ENCODE measurements around the gene SALL4.
"Not testable (repeated sequence)": the region's sequence is repeated elsewhere in the genome, so short reads cannot be mapped to it uniquely, and the experiment has no call there.

SALL4 gene

DNA sequence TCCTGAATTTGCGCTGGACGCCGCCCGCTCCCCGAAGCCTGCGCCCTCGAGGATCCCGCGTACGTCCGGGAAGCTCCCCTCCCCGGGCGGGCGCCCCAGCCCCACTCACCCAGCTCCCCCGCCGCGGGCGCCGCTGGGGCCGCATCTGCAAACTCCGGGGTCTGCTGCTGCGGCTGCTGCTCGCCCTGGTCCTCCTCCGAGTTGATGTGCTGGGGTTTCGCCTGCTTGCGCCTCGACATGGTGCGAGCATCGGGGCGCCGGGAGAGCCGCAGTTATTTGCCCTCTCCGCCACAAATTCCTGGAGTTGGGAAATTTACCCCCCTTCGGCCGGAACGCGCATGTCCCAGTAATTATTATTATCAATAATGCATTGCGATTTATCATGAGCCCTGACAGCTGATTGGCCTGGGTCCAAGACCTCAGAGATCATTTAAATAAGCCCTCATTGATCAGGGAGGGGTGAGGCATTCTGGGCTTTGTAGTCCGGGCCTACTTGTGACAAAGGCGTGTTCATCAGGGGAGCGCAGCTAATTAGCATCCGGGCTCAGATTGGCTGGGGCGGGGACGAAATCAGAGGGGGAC is at the start of gene SALL4:
Gene SALL4, minus strand, starts transcription at position 352 of the 582 bp plus-strand sequence. Its CDS starts 113 bp downstream, at position 239.
- Histone ChIP-seq H3K9ac (ENCODE audit: low read depth, low read length) (peak within 1 kb of the TSS; percentile 98), H3K36me3 (ENCODE audit: insufficient read depth, low read length) (no peaks in the 10 kb centered on the region), H3K4me1 (ENCODE audit: insufficient read depth, low read length) (peaks cover 24% of the 10 kb centered on the region), H3K9me3 (ENCODE audit: control insufficient read depth, insufficient read depth, low read length) (no peaks in the 10 kb centered on the region)

DNA sequence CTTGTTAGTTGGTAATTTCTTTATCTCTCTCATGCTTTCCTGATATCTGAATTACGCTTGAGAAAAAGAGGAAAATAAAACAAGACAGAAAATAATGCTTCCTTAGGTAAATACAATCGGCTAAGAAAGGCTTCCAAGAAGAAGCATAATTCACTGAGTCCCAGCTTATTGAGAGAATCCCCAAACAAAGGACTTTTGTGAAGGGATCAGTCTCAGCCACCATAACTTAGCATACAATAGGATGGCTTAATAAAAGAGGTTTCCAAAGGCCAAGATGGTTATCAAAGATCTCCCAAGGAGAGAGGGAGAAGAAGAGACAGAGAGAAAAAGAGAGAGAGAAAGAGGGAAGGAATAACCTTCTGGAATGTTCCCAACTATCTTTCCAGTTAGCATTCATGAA is 46.0 kb upstream of the SALL4 start:
- Histone ChIP-seq H3K9ac (ENCODE audit: low read depth, low read length) (no peak overlapping the region), H3K9me3 (ENCODE audit: control insufficient read depth, insufficient read depth, low read length) (no peaks in the 10 kb centered on the region), H3K4me1 (ENCODE audit: insufficient read depth, low read length) (no peaks in the 10 kb centered on the region), H3K36me3 (ENCODE audit: insufficient read depth, low read length) (no peaks in the 10 kb centered on the region; the same call in 1 of the 2 replicates)

DNA sequence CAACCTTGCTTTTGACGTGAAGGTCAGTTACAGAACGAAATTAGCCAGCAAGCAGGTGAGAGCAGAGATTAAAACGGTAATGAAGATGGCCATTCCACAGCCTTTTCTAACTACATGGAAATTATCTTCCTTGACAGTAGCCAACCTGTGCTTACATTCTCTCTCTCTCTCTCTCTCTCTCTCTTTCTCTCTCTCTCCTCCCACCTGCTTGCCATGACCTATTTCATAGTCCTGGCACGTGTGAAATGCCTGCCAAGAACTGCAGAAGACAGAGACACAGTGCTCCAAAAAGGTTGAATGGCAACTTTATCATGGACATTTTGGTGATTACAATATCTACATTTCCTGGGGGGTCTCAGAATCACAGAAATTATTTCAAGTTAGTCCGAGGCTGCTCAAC is 38.5 kb upstream of the SALL4 start:
- Histone ChIP-seq H3K9ac (ENCODE audit: low read depth, low read length) (no peak overlapping the region), H3K4me1 (ENCODE audit: insufficient read depth, low read length) (peaks cover 12% of the 10 kb centered on the region; the same call in 1 of the 2 replicates), H3K9me3 (ENCODE audit: control insufficient read depth, insufficient read depth, low read length) (no peaks in the 10 kb centered on the region), H3K36me3 (ENCODE audit: insufficient read depth, low read length) (no peaks in the 10 kb centered on the region)

DNA sequence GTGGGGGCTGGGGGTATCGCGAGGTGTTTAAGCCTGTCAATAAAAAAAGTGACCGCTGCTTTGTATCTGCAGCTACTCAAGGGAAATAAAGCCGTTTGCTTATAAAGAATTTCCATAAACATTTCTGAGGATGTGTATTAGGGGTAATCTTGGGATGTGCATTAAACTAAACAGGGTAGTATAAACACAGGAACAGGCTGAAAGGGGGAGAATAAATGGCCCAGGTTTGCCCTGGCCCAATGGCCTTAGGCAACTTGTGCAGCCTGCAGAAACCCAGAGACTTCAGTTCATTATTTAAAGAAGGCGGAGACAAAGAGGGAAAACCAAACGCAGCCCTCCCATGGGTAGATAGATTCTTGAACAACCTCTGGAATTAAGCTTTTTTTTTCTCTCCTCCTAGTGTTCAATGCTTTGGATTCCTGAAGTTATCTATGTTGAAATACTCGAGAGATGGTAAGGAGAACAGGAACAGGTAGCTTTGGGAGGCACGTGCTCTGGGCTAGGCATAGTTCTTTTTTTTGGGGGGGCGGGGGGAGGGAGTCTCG is 35.6 kb upstream of the SALL4 start:
- peaks cover 12% of the 10 kb centered on the region; the same call in 1 of the 2 replicates for H3K4me1 ChIP-seq (ENCODE audit: insufficient read depth, low read length)
- H3K9me3 ChIP-seq (ENCODE audit: control insufficient read depth, insufficient read depth, low read length), result no peaks in the 10 kb centered on the region
- no peak overlapping the region for H3K9ac ChIP-seq (ENCODE audit: low read depth, low read length)
- no peaks in the 10 kb centered on the region for H3K36me3 ChIP-seq (ENCODE audit: insufficient read depth, low read length)

DNA sequence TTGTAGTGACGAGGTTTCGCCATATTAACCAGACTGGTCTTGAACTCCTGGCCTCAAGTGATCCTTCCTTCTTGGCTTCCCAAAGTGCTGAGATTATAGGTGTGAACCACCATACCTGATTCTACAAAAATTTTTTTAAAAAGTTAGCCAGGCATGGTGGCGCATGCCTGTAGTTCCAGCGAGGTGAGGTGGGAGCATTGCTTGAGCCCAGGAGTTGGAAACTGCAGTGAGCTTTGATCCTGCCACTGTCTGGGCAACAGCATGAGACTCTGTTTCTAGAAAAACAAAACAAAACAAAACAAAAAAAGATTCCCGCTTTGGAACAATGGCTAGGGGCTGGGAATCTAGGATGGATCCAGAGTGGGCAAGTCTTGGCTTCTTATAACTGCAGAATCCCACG is 35.1 kb upstream of the SALL4 start:
- no peaks in the 10 kb centered on the region for H3K9me3 ChIP-seq (ENCODE audit: control insufficient read depth, insufficient read depth, low read length)
- no peaks in the 10 kb centered on the region for H3K36me3 ChIP-seq (ENCODE audit: insufficient read depth, low read length)
- H3K9ac ChIP-seq (ENCODE audit: low read depth, low read length), result no peak overlapping the region
- H3K4me1 ChIP-seq (ENCODE audit: insufficient read depth, low read length), result peaks cover 12% of the 10 kb centered on the region; the same call in 1 of the 2 replicates

DNA sequence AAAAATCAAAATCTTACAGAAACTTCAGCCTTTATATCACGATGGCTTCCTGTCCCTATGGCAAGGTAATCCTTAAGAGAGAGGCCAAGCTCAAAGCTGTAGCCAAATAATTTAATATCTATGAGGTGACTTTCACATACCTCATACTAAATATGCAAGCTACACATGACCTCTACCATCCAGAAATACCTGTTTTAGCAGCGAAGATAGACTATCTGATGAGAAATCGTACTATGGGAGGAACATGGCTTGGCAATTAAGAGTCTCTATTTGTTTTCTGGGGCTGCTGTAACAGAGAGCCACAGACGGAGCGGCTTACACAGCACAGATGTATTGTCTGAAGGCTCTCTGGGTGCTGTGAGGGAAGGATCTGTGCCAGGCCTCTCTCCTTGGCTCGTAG is 31.0 kb upstream of the SALL4 start:
- no peaks in the 10 kb centered on the region for H3K9me3 ChIP-seq (ENCODE audit: control insufficient read depth, insufficient read depth, low read length)
- peaks cover 14% of the 10 kb centered on the region for H3K4me1 ChIP-seq (ENCODE audit: insufficient read depth, low read length)
- no peaks in the 10 kb centered on the region for H3K36me3 ChIP-seq (ENCODE audit: insufficient read depth, low read length)
- no peak overlapping the region for H3K9ac ChIP-seq (ENCODE audit: low read depth, low read length)

DNA sequence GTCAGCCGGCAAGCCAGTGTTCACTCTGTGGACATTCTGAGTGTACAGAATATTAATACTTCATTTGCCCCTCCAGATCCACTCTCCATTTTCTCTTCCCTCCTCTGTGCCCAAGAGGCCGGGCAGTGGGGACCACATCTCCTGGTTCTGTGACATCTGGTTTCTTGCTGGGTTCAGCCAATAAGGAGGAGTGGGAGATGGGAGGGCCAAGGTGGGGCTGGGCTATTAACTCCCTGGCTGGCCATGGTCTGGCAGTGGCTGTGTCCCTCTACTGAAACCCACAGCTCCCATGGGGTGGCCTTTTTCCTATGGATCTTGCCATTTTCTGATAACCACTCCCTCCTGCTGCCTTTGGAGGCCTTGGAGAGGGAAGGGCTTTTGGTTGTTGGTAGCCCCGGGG is 30.0 kb upstream of the SALL4 start:
- Histone ChIP-seq H3K36me3 (ENCODE audit: insufficient read depth, low read length) (no peaks in the 10 kb centered on the region), H3K9me3 (ENCODE audit: control insufficient read depth, insufficient read depth, low read length) (no peaks in the 10 kb centered on the region), H3K9ac (ENCODE audit: low read depth, low read length) (no peak overlapping the region), H3K4me1 (ENCODE audit: insufficient read depth, low read length) (peaks cover 8% of the 10 kb centered on the region)

DNA sequence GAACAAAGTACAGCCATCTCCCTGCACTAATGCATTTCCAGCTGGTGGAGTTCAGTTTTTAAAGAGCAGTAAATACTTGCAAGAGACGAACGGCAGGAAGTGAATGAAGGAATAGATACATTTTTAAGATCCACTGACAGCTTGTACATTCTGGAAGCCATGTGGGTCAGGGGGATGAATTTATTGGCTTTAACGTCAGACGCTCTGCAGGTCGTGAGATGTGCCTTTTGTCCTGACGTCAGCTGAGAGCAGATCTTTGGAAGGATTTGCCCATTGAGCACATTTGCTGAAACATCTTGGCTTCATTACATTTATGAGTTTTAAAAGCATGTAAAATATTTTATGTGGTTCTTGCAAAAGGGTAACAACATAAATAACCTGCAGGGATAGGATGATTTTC is 29.5 kb upstream of the SALL4 start:
- H3K9me3 ChIP-seq (ENCODE audit: control insufficient read depth, insufficient read depth, low read length), result no peaks in the 10 kb centered on the region
- no peaks in the 10 kb centered on the region for H3K36me3 ChIP-seq (ENCODE audit: insufficient read depth, low read length)
- no peak overlapping the region for H3K9ac ChIP-seq (ENCODE audit: low read depth, low read length)
- peaks cover 8% of the 10 kb centered on the region for H3K4me1 ChIP-seq (ENCODE audit: insufficient read depth, low read length)

DNA sequence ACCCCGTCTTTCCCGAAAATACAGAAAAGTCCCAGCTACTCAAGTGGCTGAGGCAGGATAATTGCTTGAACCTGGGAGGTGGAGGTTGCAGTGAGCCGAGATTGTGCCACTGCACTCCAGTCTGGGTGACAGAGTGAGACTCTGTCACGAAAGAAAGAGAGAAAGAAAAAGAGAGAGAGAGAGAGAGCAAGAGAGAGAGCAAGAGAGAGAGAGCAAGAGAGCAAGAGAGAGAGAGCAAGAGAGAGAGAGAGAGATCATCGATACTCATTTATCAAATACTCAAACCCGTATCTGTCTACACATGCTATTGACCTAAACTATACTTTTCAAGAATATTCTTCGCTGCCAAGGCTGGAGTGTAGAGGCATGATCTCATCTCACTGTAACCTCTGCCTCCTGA is 28.2 kb upstream of the SALL4 start:
- Histone ChIP-seq H3K4me1 (ENCODE audit: insufficient read depth, low read length) (peaks cover 8% of the 10 kb centered on the region), H3K9me3 (ENCODE audit: control insufficient read depth, insufficient read depth, low read length) (no peaks in the 10 kb centered on the region), H3K9ac (ENCODE audit: low read depth, low read length) (no peak overlapping the region), H3K36me3 (ENCODE audit: insufficient read depth, low read length) (no peaks in the 10 kb centered on the region)

DNA sequence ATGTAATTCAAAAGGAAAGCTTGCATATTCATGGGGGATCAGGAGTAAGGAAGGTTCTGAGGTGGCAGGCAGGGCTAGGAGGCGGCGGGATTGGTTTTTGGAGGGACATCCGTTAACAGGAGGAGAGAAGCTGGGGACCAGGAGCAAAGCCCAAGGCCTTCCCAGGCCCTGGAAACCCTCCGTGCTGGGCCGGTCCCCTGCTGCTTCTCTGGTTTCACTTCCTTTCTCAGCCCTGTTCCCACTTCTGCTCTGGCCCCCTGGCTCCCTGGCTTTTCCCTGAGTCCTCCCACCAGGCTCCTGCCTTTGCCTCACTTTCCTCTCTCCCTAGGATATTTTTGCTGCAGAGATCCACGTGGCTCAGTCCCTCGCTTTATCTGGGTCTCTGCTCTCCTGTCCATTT is 26.4 kb upstream of the SALL4 start:
- Histone ChIP-seq H3K4me1 (ENCODE audit: insufficient read depth, low read length) (peaks cover 8% of the 10 kb centered on the region), H3K9me3 (ENCODE audit: control insufficient read depth, insufficient read depth, low read length) (no peaks in the 10 kb centered on the region), H3K9ac (ENCODE audit: low read depth, low read length) (peak overlapping the region; percentile 28; the same call in 1 of the 2 replicates), H3K36me3 (ENCODE audit: insufficient read depth, low read length) (no peaks in the 10 kb centered on the region)

DNA sequence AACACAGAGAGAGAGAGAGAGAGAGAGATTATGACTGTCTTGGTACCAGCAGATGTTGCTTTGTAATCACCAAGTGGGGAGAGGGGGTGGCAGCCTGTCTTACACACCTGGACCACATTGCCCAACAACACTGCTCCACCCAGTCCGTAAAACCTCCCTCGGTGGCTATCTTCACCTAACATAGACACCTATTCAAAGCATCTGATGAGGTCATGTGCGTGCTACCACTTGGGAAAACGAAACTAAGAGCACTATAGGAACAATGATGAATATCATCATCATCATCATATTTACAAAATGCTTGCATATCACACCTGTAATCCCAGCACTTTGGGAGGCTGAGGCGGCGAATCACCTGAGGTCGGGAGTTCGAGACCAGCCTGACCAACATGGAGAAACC is 24.1 kb upstream of the SALL4 start:
- H3K4me1 ChIP-seq (ENCODE audit: insufficient read depth, low read length), result peaks cover 8% of the 10 kb centered on the region

DNA sequence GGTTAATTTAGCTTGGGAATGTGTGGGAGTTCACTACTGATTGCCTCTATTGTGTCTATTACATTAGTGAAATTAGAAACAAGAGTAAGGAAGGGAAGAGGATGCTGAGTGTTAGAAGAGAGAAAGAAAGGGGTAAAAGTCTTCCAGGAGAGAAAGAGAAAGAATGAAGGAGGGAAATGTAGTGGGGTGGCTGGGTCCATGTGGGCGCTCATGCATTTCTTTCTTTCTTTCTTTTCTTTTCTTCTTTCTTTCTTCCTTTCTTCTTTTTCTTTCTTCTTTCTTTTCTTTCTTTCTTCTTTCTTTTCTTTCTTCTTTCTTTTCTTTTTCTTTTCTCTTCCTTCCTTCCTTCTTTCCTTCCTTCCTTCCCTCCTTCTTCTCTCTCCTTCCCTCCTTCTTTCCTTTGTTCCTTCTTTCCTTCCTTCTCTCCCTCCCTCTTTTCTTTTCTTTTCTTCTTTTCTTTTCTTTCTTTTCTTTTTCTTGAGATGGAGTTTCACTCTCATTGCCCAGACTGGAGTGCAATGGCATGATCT is 16.2 kb upstream of the SALL4 start:
- Histone ChIP-seq H3K9me3 (ENCODE audit: control insufficient read depth, insufficient read depth, low read length) (no peaks in the 10 kb centered on the region), H3K4me1 (ENCODE audit: insufficient read depth, low read length) (no peaks in the 10 kb centered on the region), H3K9ac (ENCODE audit: low read depth, low read length) (no peak overlapping the region), H3K36me3 (ENCODE audit: insufficient read depth, low read length) (no peaks in the 10 kb centered on the region)

More for the DNA sequence above, 24.1 kb upstream of the SALL4 start:
- no peaks in the 10 kb centered on the region for H3K36me3 ChIP-seq (ENCODE audit: insufficient read depth, low read length)
- H3K9me3 ChIP-seq (ENCODE audit: control insufficient read depth, insufficient read depth, low read length), result no peaks in the 10 kb centered on the region
- no peak overlapping the region for H3K9ac ChIP-seq (ENCODE audit: low read depth, low read length)

DNA sequence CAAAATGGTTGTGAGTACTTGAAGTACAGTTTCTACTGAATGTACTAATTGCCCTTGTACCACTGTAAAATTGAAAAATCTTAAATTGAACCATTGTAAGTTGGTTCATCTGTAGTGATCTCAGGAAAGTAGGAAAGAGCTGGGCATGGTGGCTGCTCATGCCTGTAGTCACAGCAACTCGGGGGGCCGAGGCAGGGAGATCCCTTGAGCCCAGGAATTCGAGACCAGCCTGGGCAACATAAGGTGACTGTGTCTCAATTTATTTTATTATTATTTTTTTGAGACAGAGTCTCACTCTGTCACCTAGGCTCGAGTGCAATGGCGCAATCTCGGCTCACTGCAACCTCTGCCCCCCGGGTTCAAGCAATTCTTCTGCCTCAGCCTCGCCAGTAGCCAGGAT is 14.5 kb upstream of the SALL4 start:
- peaks cover 12% of the 10 kb centered on the region for H3K4me1 ChIP-seq (ENCODE audit: insufficient read depth, low read length)
- H3K9ac ChIP-seq (ENCODE audit: low read depth, low read length); H3K9me3 ChIP-seq (ENCODE audit: control insufficient read depth, insufficient read depth, low read length); H3K36me3 ChIP-seq (ENCODE audit: insufficient read depth, low read length): not testable (repeated sequence)

DNA sequence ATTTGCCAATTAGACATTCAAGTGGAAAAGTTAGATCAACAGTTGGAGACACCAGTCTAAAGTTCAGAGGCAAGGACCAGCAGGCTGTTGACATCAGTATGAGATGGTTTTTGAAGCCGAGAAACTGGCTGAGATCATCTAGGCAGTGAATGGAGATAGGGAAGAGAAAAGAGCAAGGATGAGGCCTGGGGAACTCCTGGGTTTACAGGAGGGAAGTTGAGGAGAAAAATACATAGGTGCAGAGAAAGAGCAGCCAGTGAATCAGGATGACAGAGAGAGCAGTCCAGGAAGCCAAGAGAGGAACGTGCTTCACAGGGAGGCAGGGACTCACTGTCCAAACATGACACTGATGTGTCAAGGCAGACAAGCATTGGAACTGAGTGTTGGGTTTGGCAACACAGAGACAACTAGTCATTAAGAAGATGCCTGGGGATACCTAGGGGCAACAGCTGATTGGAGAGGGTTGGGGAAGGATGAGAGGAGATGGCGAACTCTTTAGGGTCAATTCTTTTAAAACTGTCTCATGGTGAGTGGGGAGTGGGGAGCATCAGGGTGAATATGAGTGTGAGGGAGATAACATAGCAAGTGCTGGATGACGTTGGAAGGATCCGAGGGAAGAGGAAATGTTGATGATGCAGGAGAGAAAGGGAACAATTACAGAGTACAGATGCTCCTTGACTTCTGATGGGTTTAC is 13.2 kb upstream of the SALL4 start:
- H3K36me3 ChIP-seq (ENCODE audit: insufficient read depth, low read length), result no peaks in the 10 kb centered on the region

DNA sequence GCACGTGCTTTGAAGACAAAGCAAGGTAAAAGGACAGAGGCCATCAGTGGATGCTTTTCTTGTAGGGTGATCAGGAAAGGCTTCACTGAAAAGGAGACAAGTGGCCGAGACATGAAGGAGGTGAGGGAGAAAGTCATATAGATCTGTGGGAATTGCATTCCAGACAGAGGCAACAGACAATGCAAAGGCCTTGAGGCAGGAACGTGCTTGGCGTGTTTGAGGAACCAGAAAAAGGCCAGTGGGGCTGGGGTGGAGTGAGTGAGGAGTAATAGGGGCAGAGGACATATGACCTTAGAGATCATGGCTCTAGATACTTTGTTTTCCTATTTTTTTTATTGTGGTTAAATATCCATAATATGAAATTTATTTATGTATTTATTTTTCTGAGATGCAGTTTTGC is 10.5 kb upstream of the SALL4 start:
- Histone ChIP-seq H3K36me3 (ENCODE audit: insufficient read depth, low read length) (no peaks in the 10 kb centered on the region), H3K9me3 (ENCODE audit: control insufficient read depth, insufficient read depth, low read length) (no peaks in the 10 kb centered on the region), H3K9ac (ENCODE audit: low read depth, low read length) (no peak overlapping the region), H3K4me1 (ENCODE audit: insufficient read depth, low read length) (peaks cover 24% of the 10 kb centered on the region)

More for the DNA sequence above, 13.2 kb upstream of the SALL4 start:
- H3K9me3 ChIP-seq (ENCODE audit: control insufficient read depth, insufficient read depth, low read length), result no peaks in the 10 kb centered on the region
- no peak overlapping the region for H3K9ac ChIP-seq (ENCODE audit: low read depth, low read length)
- peaks cover 24% of the 10 kb centered on the region for H3K4me1 ChIP-seq (ENCODE audit: insufficient read depth, low read length)
